Prostate gland (tissue), 2 donors: ENCODE data around the gene SPTB. TPM values are rescaled to one million over a fixed set of nuclear protein-coding genes. Genes with fewer than 3 reads are reported as not detected.

ENCODE experiments used
- DNase-seq: peaks from one replicate; pipeline ENCODE4 v3.0.0-alpha.2; 2019; ENCODE audit warnings: low spot score
- H3K27ac ChIP-seq, 2 donors: fragments of 200-600 bp; sonication (generic); 2 replicates each; pipeline ENCODE4 v1.5.1; 2017 to 2019
- H3K27me3 ChIP-seq: fragments of 200-600 bp; sonication (generic); replicated peaks from 2 replicates; pipeline ENCODE4 v1.5.1; 2019; ENCODE audit not compliant: insufficient read depth
- H3K36me3 ChIP-seq, 2 donors: fragments of 200-600 bp; sonication (generic); 1 replicate in 1 of 2; 2 replicates in 1 of 2; pipeline versions ENCODE4 v1.5.1 to v1.8.1; 2017 to 2019
- H3K4me1 ChIP-seq: fragments of 200-600 bp; sonication (generic); replicated peaks from 2 replicates; pipeline ENCODE4 v1.5.1; 2019
- H3K4me3 ChIP-seq, 2 donors: fragments of 200-600 bp; sonication (generic); 2 replicates each; pipeline ENCODE4 v1.5.1; 2017 to 2019
- H3K9me3 ChIP-seq: fragments of 200-600 bp; sonication (generic); 2 replicates; pipeline ENCODE4 v1.5.1; 2017
- POLR2A ChIP-seq: fragments of 450-650 bp; IDR thresholded peaks from one replicate; pipeline ENCODE4 v1.6.1; 2016; ENCODE audit warnings: antibody characterized with exemption, mild to moderate bottlenecking
- POLR2AphosphoS5 ChIP-seq: sonication (generic); formaldehyde crosslinking; IDR thresholded peaks from one replicate; pipeline ENCODE4 v1.6.1; 2017; ENCODE audit warnings: antibody characterized with exemption
- WGBS: methylation state at CpG from one replicate; pipeline ENCODE4 v1.1.5; 2018; 5-methylcytosine and 5-hydroxymethylcytosine counted together
- intact Hi-C: fragments of 100-400 bp; cut with DNase I; formaldehyde crosslinking; loops from one replicate; pipeline ENCODE4 v1.14.2; 2022
- total RNA-seq, 2 donors: library from RNA; depleted of rRNA; stranded (reverse); fragments of >200 nt; gene quantifications; one replicate each; pipeline ENCODE4 v1.1.0, GENCODE V29; 2016
- TF ChIP-seq, protein P1 (sequence below), 4 experiments: fragments of 200-600 bp in 2 of 4; fragments of 450-650 bp in 2 of 4; sonication (generic) in 2 of 4; IDR thresholded peaks; 1 replicate in 3 of 4; 2 replicates in 1 of 4; pipeline ENCODE4 v1.5.1; 2016 to 2019; ENCODE audit warnings: antibody characterized with exemption in 4 of 4, mild to moderate bottlenecking in 2 of 4, moderate library complexity in 2 of 4

The SPTB gene
- total RNA-seq, 2 donors from 2014 or later = 2.7 to 3.7 TPM

DNA sequence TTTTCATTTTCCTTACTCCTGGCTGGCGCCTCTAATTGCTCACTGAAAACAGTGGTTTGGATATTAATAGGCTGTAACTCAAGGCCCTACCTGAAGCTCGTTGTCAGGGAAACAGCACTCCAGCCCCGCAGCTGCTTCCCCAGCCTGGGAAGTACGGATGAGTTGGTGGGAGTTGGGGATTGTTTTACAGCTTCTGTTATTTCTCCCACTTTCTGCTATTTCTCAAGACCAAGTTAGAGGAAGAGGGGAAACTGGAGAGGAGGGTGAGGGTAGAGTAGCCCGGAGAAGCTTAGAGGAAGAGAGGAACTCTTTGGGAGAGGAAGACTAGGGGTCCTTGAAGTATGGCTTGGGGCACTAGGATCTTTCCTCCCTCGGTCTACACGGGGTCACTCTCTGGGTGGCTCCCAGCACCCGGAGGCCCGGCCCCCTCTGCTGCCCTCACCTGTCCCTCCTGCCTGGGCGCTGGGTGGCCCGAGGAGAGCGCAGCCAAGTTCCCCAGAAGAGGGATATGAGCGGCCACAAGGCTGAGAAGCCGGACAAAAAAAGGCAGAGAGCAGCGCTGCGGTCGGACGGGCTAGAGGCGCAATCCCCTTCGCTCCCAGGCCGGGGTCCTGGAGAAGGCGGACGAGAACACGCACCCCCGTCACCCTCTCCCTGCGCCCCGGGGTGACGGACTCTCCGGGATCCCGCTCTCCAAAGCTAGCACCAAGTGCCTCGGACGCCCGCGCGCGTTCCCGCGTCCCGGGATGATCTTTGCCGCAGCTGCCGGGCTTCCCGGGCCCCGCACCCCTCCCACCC lies 671 bp downstream of the SPTB start:
- intact Hi-C loops = no loop called here
- Histone ChIP-seq H3K36me3 (no peaks in the 10 kb centered on the region), H3K4me1 (no peaks in the 10 kb centered on the region), H3K27me3 (no peaks in the 10 kb centered on the region), H3K9me3 (no peaks in the 10 kb centered on the region), H3K4me3 (peak overlapping the region; percentile 34 to 53), H3K27ac (no peak overlapping the region)
- DNase-seq = no peak
- 12% methylated on average over 31 of the region's 43 CpGs for WGBS
- TF ChIP-seq POLR2A = no peak
- TF ChIP-seq POLR2AphosphoS5 = no peak
- TF ChIP-seq, protein P1, sequence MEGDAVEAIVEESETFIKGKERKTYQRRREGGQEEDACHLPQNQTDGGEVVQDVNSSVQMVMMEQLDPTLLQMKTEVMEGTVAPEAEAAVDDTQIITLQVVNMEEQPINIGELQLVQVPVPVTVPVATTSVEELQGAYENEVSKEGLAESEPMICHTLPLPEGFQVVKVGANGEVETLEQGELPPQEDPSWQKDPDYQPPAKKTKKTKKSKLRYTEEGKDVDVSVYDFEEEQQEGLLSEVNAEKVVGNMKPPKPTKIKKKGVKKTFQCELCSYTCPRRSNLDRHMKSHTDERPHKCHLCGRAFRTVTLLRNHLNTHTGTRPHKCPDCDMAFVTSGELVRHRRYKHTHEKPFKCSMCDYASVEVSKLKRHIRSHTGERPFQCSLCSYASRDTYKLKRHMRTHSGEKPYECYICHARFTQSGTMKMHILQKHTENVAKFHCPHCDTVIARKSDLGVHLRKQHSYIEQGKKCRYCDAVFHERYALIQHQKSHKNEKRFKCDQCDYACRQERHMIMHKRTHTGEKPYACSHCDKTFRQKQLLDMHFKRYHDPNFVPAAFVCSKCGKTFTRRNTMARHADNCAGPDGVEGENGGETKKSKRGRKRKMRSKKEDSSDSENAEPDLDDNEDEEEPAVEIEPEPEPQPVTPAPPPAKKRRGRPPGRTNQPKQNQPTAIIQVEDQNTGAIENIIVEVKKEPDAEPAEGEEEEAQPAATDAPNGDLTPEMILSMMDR (IDR thresholded peaks at IDR 0.05) = no peak

GRCh38 chr14:64877846-64878245 lies 1.9 kb downstream of the SPTB start:
- no peaks in the 10 kb centered on the region for H3K27me3 ChIP-seq
- TF ChIP-seq POLR2A = no peak
- no peak for TF ChIP-seq POLR2AphosphoS5
- TF ChIP-seq, protein P1 (IDR thresholded peaks at IDR 0.05) = no peak
- H3K4me1 ChIP-seq = no peaks in the 10 kb centered on the region

GRCh38 chr14:64875350-64875749 lies 4.4 kb downstream of the SPTB start:
- whole genome bisulfite sequencing = 58% methylated on average over 4 of the region's 4 CpGs
- no peaks in the 10 kb centered on the region for H3K36me3 ChIP-seq
- no peaks in the 10 kb centered on the region for H3K9me3 ChIP-seq
- no peak overlapping the region for H3K27ac ChIP-seq
- DNase-seq = no peak
- H3K4me3 ChIP-seq = no peak overlapping the region
- intact Hi-C loops = no loop called here
- TF ChIP-seq POLR2A = no peak
- TF ChIP-seq, protein P1 (IDR thresholded peaks at IDR 0.05) = no peak
- no peak for TF ChIP-seq POLR2AphosphoS5
- no peaks in the 10 kb centered on the region for H3K4me1 ChIP-seq
- H3K27me3 ChIP-seq = no peaks in the 10 kb centered on the region

More at GRCh38 chr14:64877846-64878245, 1.9 kb downstream of the SPTB start:
- DNase-seq = no peak
- WGBS = 96% methylated on average over 4 of the region's 4 CpGs
- Histone ChIP-seq H3K27ac (no peak overlapping the region), H3K4me3 (no peak overlapping the region), H3K9me3 (no peaks in the 10 kb centered on the region), H3K36me3 (no peaks in the 10 kb centered on the region)
- intact Hi-C loops = no loop called here

DNA sequence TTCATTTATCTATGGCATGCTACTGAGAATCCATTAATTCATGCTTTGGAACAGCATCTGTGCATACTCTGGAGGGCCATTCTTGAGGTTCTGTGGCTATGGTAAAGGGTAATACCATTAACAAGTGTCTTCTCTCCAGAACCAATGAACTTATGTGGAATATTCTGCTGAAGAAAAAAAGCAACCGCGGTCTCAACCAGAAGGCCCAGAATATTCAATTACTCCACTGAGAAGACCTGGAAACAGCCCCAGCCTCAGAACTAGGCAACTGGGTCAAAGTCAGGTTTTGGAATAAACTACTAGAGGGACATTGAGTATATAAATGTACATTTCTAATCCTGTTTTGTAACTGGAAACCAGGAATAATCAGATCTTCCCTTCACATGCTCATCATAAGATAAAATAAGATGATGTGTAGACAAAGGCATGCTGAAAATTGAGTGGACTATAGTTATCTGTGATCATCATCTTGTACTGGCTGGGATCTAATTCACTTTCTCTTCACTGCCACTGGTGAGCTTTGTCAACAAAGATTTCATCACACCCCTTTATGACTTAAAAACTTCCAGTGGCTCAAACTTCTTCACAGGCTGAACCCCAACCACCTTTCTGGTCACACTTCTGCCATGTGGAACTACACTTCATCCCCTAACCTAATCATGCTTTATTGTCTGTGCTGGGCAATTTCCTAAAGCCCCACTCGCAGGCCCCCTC lies 6.0 kb downstream of the SPTB start:
- no peaks in the 10 kb centered on the region for H3K27me3 ChIP-seq
- no peak for DNase-seq
- H3K27ac ChIP-seq = no peak overlapping the region
- H3K9me3 ChIP-seq = no peaks in the 10 kb centered on the region
- WGBS = 80% methylated on average over 3 of the region's 3 CpGs
- H3K4me1 ChIP-seq = no peaks in the 10 kb centered on the region
- TF ChIP-seq POLR2AphosphoS5 (no peak), POLR2A (no peak)
- TF ChIP-seq, protein P1 (IDR thresholded peaks at IDR 0.05) = no peak
- no peak overlapping the region for H3K4me3 ChIP-seq
- no peaks in the 10 kb centered on the region for H3K36me3 ChIP-seq
- intact Hi-C loops = no loop called here
